Coronary artery (tissue), 2 donors: ENCODE results near the gene UBE2E3.

Experiments
- DNase-seq: peaks from one replicate; pipeline ENCODE4 v3.0.0-alpha.2; 2017; ENCODE audit warnings: low spot score
- H3K27ac ChIP-seq, 2 donors: fragments of 200-600 bp; sonication (generic); one replicate each; pipeline ENCODE4 v1.5.1; 2016 to 2019
- H3K4me3 ChIP-seq: fragments of 200-600 bp; sonication (generic); 2 replicates; pipeline ENCODE4 v1.5.1; 2016; ENCODE audit warnings: mild to moderate bottlenecking, moderate library complexity
- TF ChIP-seq, protein P1 (sequence below): fragments of 200-600 bp; sonication (generic); IDR thresholded peaks from one replicate; pipeline ENCODE4 v1.5.1; 2019; ENCODE audit warnings: antibody characterized with exemption

The UBE2E3 gene

GRCh38 chr2:180944372-180944771 lies 36.0 kb upstream of the UBE2E3 start:
- TF ChIP-seq, protein P1, sequence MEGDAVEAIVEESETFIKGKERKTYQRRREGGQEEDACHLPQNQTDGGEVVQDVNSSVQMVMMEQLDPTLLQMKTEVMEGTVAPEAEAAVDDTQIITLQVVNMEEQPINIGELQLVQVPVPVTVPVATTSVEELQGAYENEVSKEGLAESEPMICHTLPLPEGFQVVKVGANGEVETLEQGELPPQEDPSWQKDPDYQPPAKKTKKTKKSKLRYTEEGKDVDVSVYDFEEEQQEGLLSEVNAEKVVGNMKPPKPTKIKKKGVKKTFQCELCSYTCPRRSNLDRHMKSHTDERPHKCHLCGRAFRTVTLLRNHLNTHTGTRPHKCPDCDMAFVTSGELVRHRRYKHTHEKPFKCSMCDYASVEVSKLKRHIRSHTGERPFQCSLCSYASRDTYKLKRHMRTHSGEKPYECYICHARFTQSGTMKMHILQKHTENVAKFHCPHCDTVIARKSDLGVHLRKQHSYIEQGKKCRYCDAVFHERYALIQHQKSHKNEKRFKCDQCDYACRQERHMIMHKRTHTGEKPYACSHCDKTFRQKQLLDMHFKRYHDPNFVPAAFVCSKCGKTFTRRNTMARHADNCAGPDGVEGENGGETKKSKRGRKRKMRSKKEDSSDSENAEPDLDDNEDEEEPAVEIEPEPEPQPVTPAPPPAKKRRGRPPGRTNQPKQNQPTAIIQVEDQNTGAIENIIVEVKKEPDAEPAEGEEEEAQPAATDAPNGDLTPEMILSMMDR, result no peak
- Histone ChIP-seq H3K27ac (no peak overlapping the region), H3K4me3 (no peak overlapping the region)
- DNase-seq, result no peak

GRCh38 chr2:180947208-180947689 lies 33.2 kb upstream of the UBE2E3 start:
- DNase-seq, result no peak
- Histone ChIP-seq H3K4me3 (no peak overlapping the region), H3K27ac (no peak overlapping the region)
- TF ChIP-seq, protein P1, result no peak

DNA sequence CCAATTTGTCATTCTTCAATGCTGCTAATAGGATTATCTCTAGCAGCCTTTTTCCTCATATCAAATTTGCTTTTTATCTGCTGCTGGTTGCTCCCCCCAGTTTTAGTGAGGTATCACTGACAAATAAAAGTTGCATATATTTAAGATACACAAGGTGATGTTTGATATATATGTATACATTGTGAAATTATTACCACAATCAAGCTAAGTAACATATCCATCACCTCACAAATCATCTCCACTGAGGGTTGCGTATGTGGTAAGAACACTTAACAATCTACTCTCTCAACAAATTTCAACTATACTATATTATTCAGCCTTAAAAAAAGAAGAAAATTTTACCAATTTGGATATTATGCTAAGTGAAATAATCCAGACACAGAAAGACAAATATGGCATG lies 30.5 kb upstream of the UBE2E3 start:
- no peak overlapping the region for H3K27ac ChIP-seq
- DNase-seq, result no peak
- TF ChIP-seq, protein P1, result no peak
- H3K4me3 ChIP-seq, result no peak overlapping the region

GRCh38 chr2:180952082-180952481 lies 28.3 kb upstream of the UBE2E3 start:
- H3K4me3 ChIP-seq, result no peak overlapping the region
- DNase-seq, result no peak
- TF ChIP-seq, protein P1, result no peak

GRCh38 chr2:180952731-180953336 lies 27.6 kb upstream of the UBE2E3 start:
- no peak for DNase-seq
- no peak overlapping the region for H3K4me3 ChIP-seq
- TF ChIP-seq, protein P1, result no peak
- no peak overlapping the region for H3K27ac ChIP-seq

More at GRCh38 chr2:180952082-180952481, 28.3 kb upstream of the UBE2E3 start:
- H3K27ac ChIP-seq, result no peak overlapping the region

DNA sequence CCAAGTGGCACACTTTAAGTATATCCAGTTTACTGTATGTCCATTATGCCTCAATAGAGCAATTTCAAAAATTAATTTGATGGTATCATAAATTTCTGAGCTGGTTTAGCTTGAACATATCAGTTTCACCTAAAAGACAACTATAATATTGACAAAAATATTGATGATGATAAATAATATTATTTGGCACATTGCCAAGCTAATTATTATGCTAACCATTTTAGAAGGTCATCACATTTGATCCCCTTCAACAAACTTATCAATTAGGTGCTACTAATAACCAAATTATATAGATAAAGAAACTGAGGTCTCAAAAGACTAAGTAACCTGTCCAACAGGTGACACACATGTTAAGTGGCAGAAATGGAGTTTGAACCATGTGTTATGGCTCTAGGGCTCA lies 26.9 kb upstream of the UBE2E3 start:
- TF ChIP-seq, protein P1, result no peak
- no peak overlapping the region for H3K4me3 ChIP-seq

DNA sequence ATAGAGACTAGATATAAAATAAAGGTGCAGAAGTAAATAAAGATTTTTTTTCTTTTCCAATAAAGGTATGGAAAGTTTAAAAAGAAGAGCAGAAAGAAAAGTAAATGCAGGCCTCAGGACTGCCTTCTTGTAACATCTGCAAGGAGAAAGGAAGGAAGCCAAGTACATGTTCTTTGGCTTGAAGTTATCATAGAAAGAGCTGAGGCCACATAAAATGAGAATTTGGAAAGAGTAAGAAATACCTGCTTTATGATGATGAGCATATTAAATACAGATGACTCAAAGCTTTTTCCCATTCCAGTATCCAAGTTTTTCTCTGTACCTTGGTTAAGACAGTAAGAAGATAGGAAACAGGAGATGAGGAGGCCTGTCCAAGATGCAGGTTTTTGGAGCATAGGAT lies 25.3 kb upstream of the UBE2E3 start:
- Histone ChIP-seq H3K4me3 (no peak overlapping the region), H3K27ac (no peak overlapping the region)
- TF ChIP-seq, protein P1, result no peak
- no peak for DNase-seq

More for the DNA sequence above, 26.9 kb upstream of the UBE2E3 start:
- no peak for DNase-seq
- no peak overlapping the region for H3K27ac ChIP-seq
